GM23338 (cell line): ENCODE data around the gene CCDC28A. TPM values are rescaled to one million over a fixed set of nuclear protein-coding genes. Genes with fewer than 3 reads are reported as not detected.

Source experiments
- ATAC-seq: fragments of 200-7000 bp; cut with Tn5 transposase; 3 replicates; pipeline ENCODE4 v1.9.1; 2020
- DNase-seq: peaks from one replicate; pipeline ENCODE4 v3.0.0-alpha.2; 2015; ENCODE audit warnings: low spot score
- H2AFZ ChIP-seq: fragments of 200-600 bp; sonication (generic); 2 replicates; pipeline ENCODE4 v1.8.0; 2016; ENCODE audit warnings: antibody characterized with exemption, mild to moderate bottlenecking, moderate library complexity
- H3F3A ChIP-seq: fragments of 200-600 bp; sonication (generic); replicated peaks from 2 replicates; pipeline ENCODE4 v1.8.0; 2017; ENCODE audit warnings: antibody characterized with exemption, mixed run types, low read depth
- H3K27ac ChIP-seq: fragments of 200-600 bp; sonication (generic); 2 replicates; pipeline ENCODE4 v1.6.1; 2016; ENCODE audit warnings: low read depth
- H3K27me3 ChIP-seq: fragments of 200-600 bp; sonication (generic); 2 replicates; pipeline ENCODE4 v1.8.0; 2016; ENCODE audit warnings: mild to moderate bottlenecking, mixed run types, moderate library complexity; ENCODE audit not compliant: insufficient read depth
- H3K36me3 ChIP-seq: fragments of 200-600 bp; sonication (generic); 2 replicates; pipeline ENCODE4 v1.8.0; 2016; ENCODE audit warnings: mild to moderate bottlenecking; ENCODE audit not compliant: insufficient read depth
- H3K4me1 ChIP-seq: fragments of 200-600 bp; sonication (generic); 2 replicates; pipeline ENCODE4 v1.8.0; 2016; ENCODE audit warnings: mild to moderate bottlenecking, moderate library complexity; ENCODE audit not compliant: insufficient read depth
- H3K4me2 ChIP-seq: fragments of 200-600 bp; sonication (generic); 2 replicates; pipeline ENCODE4 v1.7.1; 2017; ENCODE audit warnings: mixed run types
- H3K4me3 ChIP-seq: fragments of 200-600 bp; sonication (generic); 2 replicates; pipeline ENCODE4 v1.6.1; 2016; ENCODE audit warnings: mixed run types
- H3K79me2 ChIP-seq: fragments of 200-600 bp; sonication (generic); replicated peaks from 2 replicates; pipeline ENCODE4 v1.8.0; 2017; ENCODE audit warnings: mild to moderate bottlenecking; ENCODE audit not compliant: insufficient read depth
- H3K9me2 ChIP-seq: fragments of 200-600 bp; sonication (generic); 2 replicates; pipeline ENCODE4 v1.8.0; 2017; ENCODE audit not compliant: insufficient read depth
- H4K20me1 ChIP-seq: fragments of 200-600 bp; sonication (generic); replicated peaks from 2 replicates; pipeline ENCODE4 v1.8.0; 2017; ENCODE audit warnings: mild to moderate bottlenecking; ENCODE audit not compliant: insufficient read depth
- H3K27ac Mint-ChIP-seq: 2 replicates; pipeline ENCODE4 v1.8.0; 2020; ENCODE audit warnings: inconsistent platforms, mild to moderate bottlenecking, moderate library complexity, mixed read lengths
- H3K27me3 Mint-ChIP-seq: 3 replicates; pipeline ENCODE4 v1.8.0; 2022; ENCODE audit warnings: low read depth, mild to moderate bottlenecking, moderate library complexity, mixed read lengths, inconsistent platforms; ENCODE audit not compliant: insufficient read depth, poor library complexity
- H3K36me3 Mint-ChIP-seq: 3 replicates; pipeline ENCODE4 v1.8.0; 2021; ENCODE audit warnings: low read depth, mild to moderate bottlenecking, inconsistent platforms, moderate library complexity, mixed read lengths
- H3K4me1 Mint-ChIP-seq: 3 replicates; pipeline ENCODE4 v1.8.0; 2020; ENCODE audit warnings: mild to moderate bottlenecking, inconsistent platforms, mixed read lengths
- H3K4me3 Mint-ChIP-seq: 3 replicates; pipeline ENCODE4 v1.8.0; 2021; ENCODE audit warnings: moderate library complexity, mild to moderate bottlenecking, inconsistent platforms, mixed read lengths
- H3K9me3 Mint-ChIP-seq: 3 replicates; pipeline ENCODE4 v1.8.0; 2020; ENCODE audit warnings: moderate library complexity, mild to moderate bottlenecking, inconsistent platforms, mixed read lengths
- CREB1 ChIP-seq: fragments of 250-450 bp; sonication (Bioruptor Pico); IDR thresholded peaks from 2 replicates; pipeline ENCODE4 v1.5.0; 2020; ENCODE audit warnings: low read depth, mild to moderate bottlenecking, moderate library complexity
- CTCF ChIP-seq, 2 experiments: fragments of 200-600 bp in 1 of 2; sonication (generic) in 1 of 2; conservative IDR thresholded peaks; 2 replicates each; pipeline versions ENCODE4 v1.5.1 to v1.6.1; 2016 to 2017; ENCODE audit warnings: antibody characterized with exemption in 2 of 2, low read depth in 2 of 2, mild to moderate bottlenecking in 2 of 2, moderate library complexity in 1 of 2
- ETS1 ChIP-seq: IDR thresholded peaks from 2 replicates; pipeline ENCODE4 v1.6.1; 2016; ENCODE audit warnings: antibody characterized with exemption
- EZH2 ChIP-seq: fragments of 200-600 bp; sonication (generic); IDR thresholded peaks from one replicate; pipeline ENCODE4 v1.8.0; 2017; ENCODE audit warnings: antibody characterized with exemption, mild to moderate bottlenecking, low read depth; ENCODE audit not compliant: unreplicated experiment
- EZH2phosphoT487 ChIP-seq: fragments of 200-600 bp; sonication (generic); IDR thresholded peaks from one replicate; pipeline ENCODE4 v1.8.1; 2018; ENCODE audit warnings: antibody characterized with exemption; ENCODE audit not compliant: unreplicated experiment
- JUNB ChIP-seq: IDR thresholded peaks from one replicate; pipeline ENCODE4 v1.6.1; 2016; ENCODE audit warnings: antibody characterized with exemption; ENCODE audit not compliant: unreplicated experiment
- POLR2AphosphoS5 ChIP-seq: IDR thresholded peaks from 2 replicates; pipeline ENCODE4 v1.6.1; 2016; ENCODE audit warnings: antibody characterized with exemption, low read depth
- REST ChIP-seq: IDR thresholded peaks from one replicate; pipeline ENCODE4 v1.6.1; 2018; ENCODE audit warnings: antibody characterized with exemption; ENCODE audit not compliant: unreplicated experiment
- STAT1 ChIP-seq: IDR thresholded peaks from one replicate; pipeline ENCODE4 v1.6.1; 2016; ENCODE audit warnings: antibody characterized with exemption; ENCODE audit not compliant: unreplicated experiment
- ZNF114 ChIP-seq: fragments of 250-450 bp; sonication (Bioruptor Pico); IDR thresholded peaks from 2 replicates; pipeline ENCODE4 v1.5.0; 2020; ENCODE audit warnings: mild to moderate bottlenecking, moderate library complexity
- ZNF331 ChIP-seq: fragments of 250-450 bp; sonication (Bioruptor Pico); IDR thresholded peaks from 2 replicates; pipeline ENCODE4 v1.5.0; 2020; ENCODE audit warnings: low read depth, mild to moderate bottlenecking, moderate library complexity
- ZNF462 ChIP-seq: fragments of 250-450 bp; sonication (Bioruptor Pico); IDR thresholded peaks from 2 replicates; pipeline ENCODE4 v1.5.0; 2020; ENCODE audit warnings: mild to moderate bottlenecking, moderate library complexity
- polyA plus RNA-seq: library from polyadenylated mRNA; unstranded; fragments of >200 nt; fragmentation: Nextera tagmentation; extraction: Ambion mirVana; gene quantifications from 2 replicates; pipeline ENCODE4 v1.2.1, GENCODE V29; 2016
- total RNA-seq: library from RNA; depleted of rRNA; stranded (reverse); fragments of >200 nt; shearing (Covaris generic); gene quantifications from 2 replicates; pipeline ENCODE4 v1.2.3, GENCODE V29; 2014

CCDC28A gene
- total and polyA plus RNA-seq, 2 experiments from 2014 or later, result 11.2 to 14.0 TPM

- TF ChIP-seq ZNF462, result no peak
- no peak for TF ChIP-seq STAT1
- TF ChIP-seq JUNB, result no peak
- no peak for TF ChIP-seq ETS1
- no peak for TF ChIP-seq ZNF331 (CRISPR knock-in tag)
- TF ChIP-seq EZH2phosphoT487, result no peak
- no peak for TF ChIP-seq ZNF114
- TF ChIP-seq EZH2, result no peak
Measured at GRCh38 chr6:138772596-138773176, 883 bp upstream of the CCDC28A start (continued).

GRCh38 chr6:138774370-138774769, 801 bp downstream of the CCDC28A start:
- Histone ChIP-seq H3K27me3 (no peaks in the 10 kb centered on the region), H3K27ac (peak overlapping the region; percentile 45; the same call in 1 of the 2 replicates), H3K36me3 (no peaks in the 10 kb centered on the region), H3F3A (no peaks in the 10 kb centered on the region), H3K4me1 (peaks cover 6% of the 10 kb centered on the region), H3K4me3 (peak overlapping the region; percentile 80), H2AFZ (peak overlapping the region; percentile 87; the same call in 1 of the 2 replicates), H4K20me1 (no peaks in the 10 kb centered on the region), H3K4me2 (peak overlapping the region; percentile 78), H3K9me2 (no peaks in the 10 kb centered on the region), H3K79me2 (no peaks in the 10 kb centered on the region)
- Mint-ChIP-seq H3K4me1 (peaks cover 7% of the 10 kb centered on the region), H3K4me3 (peak overlapping the region; percentile 99), H3K36me3 (no peaks in the 10 kb centered on the region), H3K27ac (0 out of 2 replicates have a peak overlapping the region, but pooled peaks have one; percentile 100), H3K9me3 (no peaks in the 10 kb centered on the region), H3K27me3 (peaks cover 11% of the 10 kb centered on the region)
- DNase-seq, result no peak
- ATAC-seq, result no peak
- TF ChIP-seq POLR2AphosphoS5, result no peak
- no peak for TF ChIP-seq EZH2
- TF ChIP-seq JUNB, result no peak
- no peak for TF ChIP-seq CREB1 (CRISPR knock-in tag)
- no peak for TF ChIP-seq EZH2phosphoT487
- no peak for TF ChIP-seq STAT1
- no peak for TF ChIP-seq ZNF331 (CRISPR knock-in tag)
- TF ChIP-seq CTCF (conservative IDR thresholded peaks at IDR 0.05; ENCODE audit: low read depth in 2 of 2), result no peak
- no peak for TF ChIP-seq REST
